GM21360 (cell line): ENCODE results near the gene ATG7.

Experiments
- ATAC-seq: cut with Tn5 transposase; IDR thresholded peaks from one replicate; pipeline ENCODE4 v1.9.1; 2021; ENCODE audit warnings: mild to moderate bottlenecking, moderate library complexity; ENCODE audit not compliant: unreplicated experiment

Gene ATG7

GRCh38 chr3:11603628-11604027 lies 331.4 kb downstream of the ATG7 start:
- ATAC-seq, result no peak

GRCh38 chr3:11604139-11604892 lies 332.1 kb downstream of the ATG7 start:
- peak; percentile 33 for ATAC-seq

GRCh38 chr3:11605398-11605797 lies 333.2 kb downstream of the ATG7 start:
- no peak for ATAC-seq

- no peak for ATAC-seq
Measured at GRCh38 chr3:11606090-11606784, 334.0 kb downstream of the ATG7 start.

- no peak for ATAC-seq
Measured at GRCh38 chr3:11606865-11607440, 334.8 kb downstream of the ATG7 start.
